ENCODE measurements around the gene TXNRD2. TPM values are rescaled to one million over a fixed set of nuclear protein-coding genes. Genes with fewer than 3 reads are reported as not detected.

The TXNRD2 gene
- total RNA-seq, 1 donor from 2014 or later: 22.9 TPM

DNA sequence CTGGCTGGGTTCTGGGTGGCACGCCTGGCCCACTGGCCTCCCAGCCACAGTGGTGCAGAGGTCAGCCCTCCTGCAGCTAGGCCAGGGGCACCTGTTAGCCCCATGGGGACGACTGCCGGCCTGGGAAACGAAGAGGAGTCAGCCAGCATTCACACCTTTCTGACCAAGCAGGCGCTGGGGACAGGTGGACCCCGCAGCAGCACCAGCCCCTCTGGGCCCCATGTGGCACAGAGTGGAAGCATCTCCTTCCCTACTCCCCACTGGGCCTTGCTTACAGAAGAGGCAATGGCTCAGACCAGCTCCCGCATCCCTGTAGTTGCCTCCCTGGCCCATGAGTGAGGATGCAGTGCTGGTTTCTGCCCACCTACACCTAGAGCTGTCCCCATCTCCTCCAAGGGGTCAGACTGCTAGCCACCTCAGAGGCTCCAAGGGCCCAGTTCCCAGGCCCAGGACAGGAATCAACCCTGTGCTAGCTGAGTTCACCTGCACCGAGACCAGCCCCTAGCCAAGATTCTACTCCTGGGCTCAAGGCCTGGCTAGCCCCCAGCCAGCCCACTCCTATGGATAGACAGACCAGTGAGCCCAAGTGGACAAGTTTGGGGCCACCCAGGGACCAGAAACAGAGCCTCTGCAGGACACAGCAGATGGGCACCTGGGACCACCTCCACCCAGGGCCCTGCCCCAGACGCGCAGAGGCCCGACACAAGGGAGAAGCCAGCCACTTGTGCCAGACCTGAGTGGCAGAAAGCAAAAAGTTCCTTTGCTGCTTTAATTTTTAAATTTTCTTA, 27.7 kb upstream of the TXNRD2 start:
- Mint-ChIP-seq H3K4me1 (no peaks in the 10 kb centered on the region), H3K27me3 (ENCODE audit: low read depth) (no peaks in the 10 kb centered on the region), H3K36me3 (peaks cover 14% of the 10 kb centered on the region), H3K9me3 (no peaks in the 10 kb centered on the region), H3K27ac (no peak overlapping the region), H3K4me3 (no peak overlapping the region)
- no peak for DNase-seq (ENCODE audit: low spot score in 2 of 2, unreplicated experiment in 2 of 2)
- no peak for TF ChIP-seq CTCF (IDR thresholded peaks at IDR 0.05; ENCODE audit: unreplicated experiment)

DNA sequence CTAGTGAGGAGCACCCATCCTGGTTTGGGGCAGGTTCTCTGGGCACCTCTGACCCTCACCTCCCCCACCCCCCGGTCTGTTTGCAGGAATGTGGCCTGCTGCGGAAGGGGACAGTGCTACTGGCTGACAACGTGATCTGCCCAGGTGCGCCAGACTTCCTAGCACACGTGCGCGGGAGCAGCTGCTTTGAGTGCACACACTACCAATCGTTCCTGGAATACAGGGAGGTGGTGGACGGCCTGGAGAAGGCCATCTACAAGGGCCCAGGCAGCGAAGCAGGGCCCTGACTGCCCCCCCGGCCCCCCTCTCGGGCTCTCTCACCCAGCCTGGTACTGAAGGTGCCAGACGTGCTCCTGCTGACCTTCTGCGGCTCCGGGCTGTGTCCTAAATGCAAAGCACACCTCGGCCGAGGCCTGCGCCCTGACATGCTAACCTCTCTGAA, 26.9 kb upstream of the TXNRD2 start:
- Mint-ChIP-seq H3K36me3 (peaks cover 14% of the 10 kb centered on the region), H3K4me1 (peaks cover 5% of the 10 kb centered on the region), H3K9me3 (no peaks in the 10 kb centered on the region), H3K27ac (no peak overlapping the region), H3K27me3 (ENCODE audit: low read depth) (no peaks in the 10 kb centered on the region), H3K4me3 (no peak overlapping the region)
- DNase-seq (ENCODE audit: low spot score in 2 of 2, unreplicated experiment in 2 of 2): no peak
- no peak for TF ChIP-seq CTCF (IDR thresholded peaks at IDR 0.05; ENCODE audit: unreplicated experiment)

- no peak for TF ChIP-seq CTCF (IDR thresholded peaks at IDR 0.05; ENCODE audit: unreplicated experiment)
- Mint-ChIP-seq H3K27me3 (ENCODE audit: low read depth) (no peaks in the 10 kb centered on the region), H3K27ac (no peak overlapping the region), H3K4me1 (peaks cover 9% of the 10 kb centered on the region), H3K4me3 (no peak overlapping the region), H3K9me3 (no peaks in the 10 kb centered on the region), H3K36me3 (peaks cover 14% of the 10 kb centered on the region)
- DNase-seq (ENCODE audit: low spot score in 2 of 2, unreplicated experiment in 2 of 2): no peak
Measured at GRCh38 chr22:19967850-19968449, 26.3 kb upstream of the TXNRD2 start.

DNA sequence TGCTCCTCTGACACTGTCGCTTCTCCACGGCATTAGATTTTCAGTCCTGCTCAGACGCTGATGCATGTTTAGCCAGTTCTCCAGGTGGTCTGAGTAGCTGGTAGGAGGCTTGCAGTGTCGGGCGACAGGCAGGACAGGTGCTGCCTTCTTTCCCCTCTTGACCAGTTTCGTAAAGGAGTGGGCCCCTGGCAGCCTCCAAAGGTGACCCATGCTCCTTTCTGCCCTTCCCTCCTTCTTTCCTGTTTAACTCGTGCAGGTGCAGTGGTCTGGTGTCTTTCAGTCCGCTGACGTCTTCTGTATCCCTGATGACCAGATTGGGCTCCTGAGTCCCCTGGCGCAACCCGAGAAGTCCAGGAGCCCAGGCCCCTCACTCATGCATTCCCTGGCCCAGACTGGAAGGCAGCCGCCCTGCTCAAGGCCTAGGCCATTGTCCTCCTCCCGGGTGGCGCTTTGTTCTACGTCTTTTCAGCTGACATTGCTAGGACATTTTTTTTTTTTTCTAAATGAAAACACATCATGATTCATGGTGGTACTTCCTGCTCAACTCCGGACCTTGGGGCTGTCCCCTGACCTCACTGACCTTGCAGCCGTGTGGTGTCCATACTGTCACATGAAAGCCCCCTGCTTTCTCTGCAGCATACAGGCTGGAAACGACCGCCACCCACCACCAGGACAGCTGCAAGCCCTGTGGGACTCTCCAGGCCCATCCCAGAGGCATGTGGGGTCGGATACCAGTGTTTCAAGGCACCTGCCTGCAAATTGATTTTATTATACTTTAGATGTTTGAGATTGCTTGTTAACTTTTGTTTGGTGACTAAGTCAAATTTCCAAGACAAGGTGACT, 25.5 kb upstream of the TXNRD2 start:
- TF ChIP-seq CTCF (IDR thresholded peaks at IDR 0.05; ENCODE audit: unreplicated experiment): no peak
- Mint-ChIP-seq H3K27me3 (ENCODE audit: low read depth) (no peaks in the 10 kb centered on the region), H3K4me1 (peaks cover 14% of the 10 kb centered on the region), H3K27ac (no peak overlapping the region), H3K4me3 (no peak overlapping the region), H3K36me3 (peaks cover 14% of the 10 kb centered on the region), H3K9me3 (no peaks in the 10 kb centered on the region)
- no peak for DNase-seq (ENCODE audit: low spot score in 2 of 2, unreplicated experiment in 2 of 2)

DNA sequence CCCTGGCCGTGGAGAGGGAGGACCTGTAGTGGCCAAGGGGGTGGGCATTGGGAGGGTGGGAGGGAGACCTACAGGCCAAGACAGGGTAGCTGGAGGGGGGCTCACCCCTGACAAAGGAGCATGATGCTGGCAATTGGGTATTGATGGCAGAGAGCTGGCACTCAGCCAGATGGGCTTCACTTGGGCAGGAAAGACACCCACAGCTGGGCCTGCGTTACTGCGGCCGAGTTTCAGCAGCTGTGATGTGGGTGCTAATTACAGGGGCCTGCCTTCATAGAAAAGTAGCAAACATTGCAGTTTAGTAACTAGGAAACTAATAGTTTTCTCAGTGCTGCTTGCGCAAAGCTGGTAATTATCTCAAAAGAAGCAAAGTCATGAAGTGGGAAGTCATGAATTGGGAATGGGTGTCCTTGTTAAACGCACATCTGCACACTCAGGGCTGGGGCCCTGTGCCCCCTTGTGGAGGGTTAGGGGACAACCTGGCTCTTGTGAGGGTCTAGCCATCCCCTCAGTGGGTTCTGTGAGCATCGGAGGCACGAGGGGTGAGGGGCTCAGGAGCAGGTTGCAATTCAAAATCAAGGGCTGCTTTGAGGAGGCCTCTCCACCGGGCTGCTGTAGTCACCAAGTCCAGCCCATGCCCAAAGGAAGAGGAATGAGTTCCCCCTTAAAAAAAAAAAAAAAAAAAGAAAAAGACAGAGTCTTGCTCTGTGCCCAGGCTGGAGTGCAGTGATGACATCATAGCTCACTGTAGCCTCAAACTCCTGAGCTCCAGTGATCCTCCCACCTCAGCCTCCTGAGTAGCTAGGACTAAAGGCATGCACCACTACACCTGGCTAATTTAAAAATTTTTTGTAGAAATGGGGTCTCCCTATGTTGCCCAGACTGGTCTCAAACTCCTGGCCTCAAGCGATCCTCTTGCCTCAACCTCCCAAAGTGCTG, 24.4 kb upstream of the TXNRD2 start:
- Mint-ChIP-seq H3K27ac (no peak overlapping the region), H3K4me3 (no peak overlapping the region), H3K36me3 (peaks cover 12% of the 10 kb centered on the region), H3K27me3 (ENCODE audit: low read depth) (no peaks in the 10 kb centered on the region), H3K4me1 (peaks cover 14% of the 10 kb centered on the region), H3K9me3 (no peaks in the 10 kb centered on the region)
- DNase-seq (ENCODE audit: low spot score in 2 of 2, unreplicated experiment in 2 of 2): no peak
- TF ChIP-seq CTCF (IDR thresholded peaks at IDR 0.05; ENCODE audit: unreplicated experiment): no peak
